OCI-LY7 (cell line): Measurements from ENCODE around the gene IFT27. TPM values are rescaled to one million over a fixed set of nuclear protein-coding genes. Genes with fewer than 3 reads are reported as not detected.

Source experiments
- BruUV-seq: library from RNA; stranded (reverse); fragments of 400-500 nt; replicated peaks from 2 replicates; lab custom pipeline; 2021; lab: Mats Ljungman, UMichigan
- CTCF ChIA-PET: fragments of 300-600 bp; sonication (Branson Sonifier 250); formaldehyde crosslinking; loops from one replicate; lab custom pipeline; 2022; ENCODE audit warnings: antibody characterized with exemption; ENCODE audit not compliant: unreplicated experiment; lab: Charles Lee
- POLR2A ChIA-PET: fragments of 300-600 bp; sonication (Branson Sonifier 250); formaldehyde crosslinking; loops from one replicate; lab custom pipeline; 2022; ENCODE audit warnings: antibody characterized with exemption; lab: Charles Lee
- DNase-seq: peaks from one replicate; pipeline ENCODE4 v3.0.0-alpha.2; 2015; ENCODE audit warnings: low spot score
- H2AFZ ChIP-seq: fragments of 200-600 bp; sonication (generic), shearing (Covaris generic); 2 replicates; pipeline ENCODE4 v1.6.1; 2014; ENCODE audit warnings: mild to moderate bottlenecking, antibody characterized with exemption, low read length, moderate library complexity
- H3K27ac ChIP-seq: fragments of 200-600 bp; sonication (generic); 2 replicates; pipeline ENCODE4 v1.5.1; 2014; ENCODE audit warnings: mixed run types, low read depth, mild to moderate bottlenecking, moderate library complexity, low read length, inconsistent platforms; ENCODE audit not compliant: poor library complexity, severe bottlenecking
- H3K36me3 ChIP-seq: fragments of 200-600 bp; sonication (generic); 2 replicates; pipeline ENCODE4 v1.6.1; 2014; ENCODE audit warnings: mild to moderate bottlenecking, antibody characterized with exemption, low read length, moderate library complexity, mixed read lengths; ENCODE audit not compliant: insufficient read depth
- H3K4me1 ChIP-seq: fragments of 200-600 bp; sonication (generic); 2 replicates; pipeline ENCODE4 v1.5.1; 2014; ENCODE audit warnings: mild to moderate bottlenecking, low read length; ENCODE audit not compliant: insufficient read depth, poor library complexity, severe bottlenecking
- H3K4me2 ChIP-seq: fragments of 200-600 bp; sonication (generic); 2 replicates; pipeline ENCODE4 v1.6.1; 2014; ENCODE audit warnings: mild to moderate bottlenecking, low read length
- H3K4me3 ChIP-seq: fragments of 200-600 bp; sonication (generic); 2 replicates; pipeline ENCODE4 v1.5.1; 2014; ENCODE audit warnings: mild to moderate bottlenecking, low read depth, low read length; ENCODE audit not compliant: poor library complexity, severe bottlenecking
- H3K79me2 ChIP-seq: fragments of 200-600 bp; sonication (generic); 2 replicates; pipeline ENCODE4 v1.6.1; 2016; ENCODE audit warnings: low read depth, mild to moderate bottlenecking, low read length, moderate library complexity, mixed read lengths; ENCODE audit not compliant: insufficient read depth
- H3K9me2 ChIP-seq: fragments of 200-600 bp; sonication (generic); 2 replicates; pipeline ENCODE4 v1.6.1; 2016; ENCODE audit warnings: mild to moderate bottlenecking, low read length, mixed read lengths; ENCODE audit not compliant: insufficient read depth
- H3K9me3 ChIP-seq: fragments of 200-600 bp; sonication (generic); 2 replicates; pipeline ENCODE4 v1.6.1; 2014; ENCODE audit warnings: mild to moderate bottlenecking, mixed run types, low read length, mixed read lengths
- H4K20me1 ChIP-seq: fragments of 200-600 bp; sonication (generic); 2 replicates; pipeline ENCODE4 v1.6.1; 2014; ENCODE audit warnings: mild to moderate bottlenecking, antibody characterized with exemption, low read length, moderate library complexity, mixed read lengths; ENCODE audit not compliant: insufficient read depth
- CTCF ChIP-seq: fragments of 200-600 bp; sonication (generic); conservative IDR thresholded peaks from 2 replicates; pipeline ENCODE4 v1.5.1; 2014; ENCODE audit warnings: mild to moderate bottlenecking, antibody characterized with exemption, low read length, moderate library complexity, mixed read lengths
- EZH2phosphoT487 ChIP-seq: fragments of 200-600 bp; sonication (generic); IDR thresholded peaks from 2 replicates; pipeline ENCODE4 v1.6.1; 2018; ENCODE audit warnings: low read depth, borderline replicate concordance, mild to moderate bottlenecking, mixed run types, antibody characterized with exemption, low read length, moderate library complexity, mixed read lengths
- intact Hi-C: fragments of 100-400 bp; cut with micrococcal nuclease; formaldehyde crosslinking; loops from one replicate; pipeline ENCODE4 v1.10.0; 2022; ENCODE audit not compliant: unreplicated experiment
- total RNA-seq, 2 experiments: library from RNA; depleted of rRNA in 1 of 2; stranded (reverse); fragments of >200 nt in 1 of 2; shearing (Covaris generic) in 1 of 2; gene quantifications; 2 replicates each; pipeline ENCODE4 v1.2.3, GENCODE V29; 2014 to 2022

Gene IFT27
- total RNA-seq, 2 experiments from 2014 or later, result 18.3 to 50.0 TPM

- TF ChIP-seq CTCF (no peak), EZH2phosphoT487 (no peak)
- H3K9me2 ChIP-seq, result no peaks in the 10 kb centered on the region
- H3K9me3 ChIP-seq, result no peaks in the 10 kb centered on the region
- ChIA-PET CTCF (no interaction called here), POLR2A (no interaction called here)
- intact Hi-C loops, result no loop called here
- H3K4me3 ChIP-seq, result no peak overlapping the region
- H3K4me1 ChIP-seq, result peaks cover 15% of the 10 kb centered on the region
- H4K20me1 ChIP-seq, result no peaks in the 10 kb centered on the region
- no peaks in the 10 kb centered on the region for H3K79me2 ChIP-seq
- no peak overlapping the region for H3K27ac ChIP-seq
- no peak for DNase-seq
- H2AFZ ChIP-seq, result no peak overlapping the region
- BruUV-seq, result no TSS peak
- H3K4me2 ChIP-seq, result no peak overlapping the region
- H3K36me3 ChIP-seq, result no peaks in the 10 kb centered on the region
Observed at GRCh38 chr22:36772451-36772850, 3.5 kb downstream of the IFT27 start.

GRCh38 chr22:36771356-36772063, 4.4 kb downstream of the IFT27 start:
- no peak overlapping the region for H2AFZ ChIP-seq
- H3K4me1 ChIP-seq, result peaks cover 9% of the 10 kb centered on the region
- no peaks in the 10 kb centered on the region for H3K9me2 ChIP-seq
- H4K20me1 ChIP-seq, result no peaks in the 10 kb centered on the region
- H3K4me2 ChIP-seq, result no peak overlapping the region
- ChIA-PET POLR2A (no interaction called here), CTCF (no interaction called here)
- H3K27ac ChIP-seq, result no peak overlapping the region
- no peak overlapping the region for H3K4me3 ChIP-seq
- TF ChIP-seq EZH2phosphoT487 (no peak), CTCF (no peak)
- no peaks in the 10 kb centered on the region for H3K36me3 ChIP-seq
- no peaks in the 10 kb centered on the region for H3K79me2 ChIP-seq
- no peak for DNase-seq
- intact Hi-C loops, result no loop called here
- no peaks in the 10 kb centered on the region for H3K9me3 ChIP-seq
- BruUV-seq, result no TSS peak

- Histone ChIP-seq H3K4me3 (no peak overlapping the region), H3K9me3 (no peaks in the 10 kb centered on the region), H3K36me3 (no peaks in the 10 kb centered on the region), H2AFZ (no peak overlapping the region), H3K27ac (no peak overlapping the region), H3K79me2 (no peaks in the 10 kb centered on the region), H3K4me2 (no peak overlapping the region), H3K4me1 (peaks cover 7% of the 10 kb centered on the region), H3K9me2 (no peaks in the 10 kb centered on the region), H4K20me1 (no peaks in the 10 kb centered on the region)
- BruUV-seq, result no TSS peak
- CTCF ChIA-PET, result no interaction called here
- POLR2A ChIA-PET, result no interaction called here
- intact Hi-C loops, result no loop called here
- TF ChIP-seq CTCF, result no peak
- no peak for TF ChIP-seq EZH2phosphoT487
- DNase-seq, result no peak
Observed at GRCh38 chr22:36770513-36771231, 5.2 kb downstream of the IFT27 start.
